ENCODE measurements around the gene DPP10. TPM values are rescaled to one million over a fixed set of nuclear protein-coding genes. Genes with fewer than 3 reads are reported as not detected.
"Not testable (repeated sequence)": the region's sequence is repeated elsewhere in the genome, so short reads cannot be mapped to it uniquely, and the experiment has no call there.

Gene DPP10
- total and polyA plus RNA-seq, 10 donors = 0.02 TPM; not detected in 9

GRCh38 chr2:115427436-115427835 is 985.0 kb downstream of the DPP10 start:
- no peak overlapping the region for H3K4me3 ChIP-seq
- WGBS, 5 donors = 57 to 88% (median 76%) methylated on average over 1 of the region's 1 CpG
- no peaks in the 10 kb centered on the region for H3K4me1 ChIP-seq
- H3K27me3 ChIP-seq (replicated peaks in 1 of 7) = no peaks in the 10 kb centered on the region
- intact Hi-C loops (cut with DNase I; ENCODE audit: low total_unique reads) = no loop called here
- H3K36me3 ChIP-seq = no peaks in the 10 kb centered on the region
- TF ChIP-seq POLR2A (IDR thresholded peaks at IDR 0.05) (no peak), POLR2AphosphoS5 (IDR thresholded peaks at IDR 0.05) (no peak), CTCF (IDR thresholded peaks at IDR 0.05 in 8 of 11, conservative IDR thresholded peaks at IDR 0.05 in 3 of 11) (no peak)
- peaks cover 0 to 33% (median 29%) of the 10 kb centered on the region in 8 donors for H3K9me3 ChIP-seq
- no peak overlapping the region for H3K27ac ChIP-seq
- no peak for DNase-seq

- H3K9me3 ChIP-seq = peaks cover 0 to 23% (median 8%) of the 10 kb centered on the region in 8 donors
- intact Hi-C loops (cut with DNase I; ENCODE audit: low total_unique reads); H3K27me3 ChIP-seq (replicated peaks in 1 of 7); H3K4me1 ChIP-seq; DNase-seq; H3K36me3 ChIP-seq; H3K27ac ChIP-seq; H3K4me3 ChIP-seq: not testable (repeated sequence)
- WGBS, 5 donors = 17 to 32% (median 26%) methylated on average over 6 of the region's 6 CpGs
These were observed 998.3 kb downstream of the DPP10 start for GRCh38 chr2:115440746-115441145.

GRCh38 chr2:115443539-115444185 is 1001.2 kb downstream of the DPP10 start:
- no peak for DNase-seq
- H3K36me3 ChIP-seq = no peaks in the 10 kb centered on the region
- H3K4me1 ChIP-seq = no peaks in the 10 kb centered on the region
- WGBS, 5 donors = 61 to 77% (median 64%) methylated on average over 1 of the region's 1 CpG
- TF ChIP-seq CTCF (IDR thresholded peaks at IDR 0.05 in 8 of 11, conservative IDR thresholded peaks at IDR 0.05 in 3 of 11) = no peak
- TF ChIP-seq POLR2A (IDR thresholded peaks at IDR 0.05) = no peak
- TF ChIP-seq POLR2AphosphoS5 (IDR thresholded peaks at IDR 0.05) = no peak
- intact Hi-C loops (cut with DNase I; ENCODE audit: low total_unique reads) = no loop called here
- no peak overlapping the region for H3K4me3 ChIP-seq
- H3K27ac ChIP-seq = no peak overlapping the region
- no peaks in the 10 kb centered on the region for H3K27me3 ChIP-seq (replicated peaks in 1 of 7)
- peaks cover 0 to 27% (median 17%) of the 10 kb centered on the region in 8 donors for H3K9me3 ChIP-seq

- no peak for TF ChIP-seq POLR2AphosphoS5 (IDR thresholded peaks at IDR 0.05)
- TF ChIP-seq CTCF (IDR thresholded peaks at IDR 0.05 in 8 of 11, conservative IDR thresholded peaks at IDR 0.05 in 3 of 11) = no peak
- TF ChIP-seq POLR2A (IDR thresholded peaks at IDR 0.05) = no peak
- DNase-seq = no peak
These were observed 1017.6 kb downstream of the DPP10 start for GRCh38 chr2:115460008-115460407.

More at GRCh38 chr2:115460008-115460407, 1017.6 kb downstream of the DPP10 start:
- Histone ChIP-seq H3K4me3 (no peak overlapping the region), H3K27ac (no peak overlapping the region), H3K36me3 (no peaks in the 10 kb centered on the region), H3K9me3 (peaks cover 0 to 10% (median 7%) of the 10 kb centered on the region in 8 donors), H3K27me3 (replicated peaks in 1 of 7) (no peaks in the 10 kb centered on the region), H3K4me1 (no peaks in the 10 kb centered on the region)
- 67 to 84% (median 75%) methylated on average over 2 of the region's 2 CpGs for WGBS, 5 donors
- intact Hi-C loops (cut with DNase I; ENCODE audit: low total_unique reads) = no loop called here
